DMS53 (cell line): ENCODE measurements around the gene SLC4A1.

ENCODE experiments used
- DNase-seq: peaks from one replicate; lab custom pipeline; 2025; lab: John Stamatoyannopoulos, UW

SLC4A1 gene

DNA sequence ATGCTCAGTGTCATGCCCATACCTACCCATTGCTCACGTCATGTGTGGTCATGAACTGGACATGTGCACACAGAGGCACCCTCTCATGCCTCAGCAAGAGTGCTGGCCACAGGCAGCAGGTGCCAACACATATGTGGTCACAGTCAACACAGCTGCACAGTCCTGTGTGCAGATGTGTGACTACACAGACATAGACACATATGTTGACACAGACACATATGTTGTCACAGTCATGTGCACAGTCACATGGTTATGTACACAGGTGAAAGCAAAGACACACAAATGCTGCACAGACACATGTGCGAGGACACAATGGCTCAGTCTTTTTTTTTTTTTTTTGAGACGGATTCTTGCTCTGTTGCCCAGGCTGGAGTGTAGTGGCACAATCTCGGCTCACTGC is 11.3 kb downstream of the SLC4A1 start:
- DNase-seq, result peak; percentile 31

DNA sequence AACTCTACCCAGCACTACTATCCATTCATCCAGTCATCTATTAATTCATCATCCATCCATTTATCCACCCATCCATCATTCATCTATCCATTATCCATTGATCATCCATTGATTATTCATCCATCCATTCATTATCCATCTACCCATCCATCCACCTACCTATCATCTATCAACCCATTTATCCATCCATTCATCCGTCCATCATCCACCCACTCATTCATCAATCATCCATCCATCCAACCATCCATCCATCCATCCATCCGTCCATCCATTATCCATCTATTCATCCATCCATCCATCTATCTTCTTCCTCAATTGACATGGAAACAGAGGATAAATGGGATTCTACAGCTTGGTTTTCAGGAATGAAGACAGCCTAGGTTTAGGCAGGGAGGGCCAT is 12.0 kb downstream of the SLC4A1 start:
- DNase-seq, result no peak

DNA sequence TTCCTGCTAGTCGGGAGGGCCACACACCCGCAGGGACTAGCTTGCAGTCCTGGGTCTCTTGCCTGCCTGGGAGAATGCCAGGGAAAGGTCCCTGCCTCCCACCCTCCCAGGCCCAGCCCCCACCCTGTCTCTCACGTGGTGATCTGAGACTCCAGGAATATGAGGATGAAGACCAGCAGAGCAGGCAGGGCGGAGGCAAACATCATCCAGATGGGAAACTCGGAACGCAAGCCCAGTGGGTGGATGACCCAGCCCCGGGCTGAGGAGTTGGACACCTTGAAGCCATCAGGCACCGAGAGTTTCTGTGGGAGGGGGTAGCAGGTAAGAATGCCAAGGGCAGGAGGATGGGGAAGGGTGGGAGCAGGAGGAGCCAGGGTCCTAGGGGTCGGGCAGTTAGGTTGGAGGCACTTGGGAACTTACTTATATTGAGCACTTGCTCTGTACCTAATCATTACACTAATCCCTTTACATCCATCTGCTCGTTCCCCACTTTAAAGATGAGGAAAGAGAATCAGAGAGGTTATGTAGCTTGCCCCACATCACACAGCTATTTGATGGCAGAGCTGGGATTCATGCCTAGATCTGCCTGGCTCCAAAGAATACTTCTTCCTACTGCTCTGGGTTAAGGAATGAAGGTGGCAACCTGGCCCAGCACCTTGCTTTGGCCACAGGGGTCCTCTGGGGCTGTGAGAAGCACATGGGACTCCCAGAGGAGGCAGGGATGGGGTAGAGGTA is 13.4 kb downstream of the SLC4A1 start:
- DNase-seq, result no peak

DNA sequence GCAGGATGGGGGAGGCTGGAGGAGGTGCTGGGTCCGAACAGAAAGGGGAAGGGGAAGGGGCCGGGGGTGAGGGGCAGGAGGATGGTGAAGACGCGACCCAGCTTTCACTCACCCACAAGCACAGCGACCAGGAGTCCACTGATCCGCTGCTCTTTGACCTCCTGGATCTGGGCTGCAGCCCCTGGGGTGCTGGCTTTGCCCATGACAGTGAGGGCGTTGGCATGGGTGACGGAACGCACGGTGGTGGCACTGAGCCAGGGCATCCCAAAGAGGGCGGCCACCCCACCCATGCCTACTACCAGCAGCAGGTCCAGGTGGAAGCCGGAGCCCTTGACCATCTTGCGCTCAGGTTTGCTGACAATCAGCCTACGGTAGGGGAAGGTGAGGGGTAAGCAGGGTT is 14.9 kb downstream of the SLC4A1 start:
- DNase-seq, result no peak

DNA sequence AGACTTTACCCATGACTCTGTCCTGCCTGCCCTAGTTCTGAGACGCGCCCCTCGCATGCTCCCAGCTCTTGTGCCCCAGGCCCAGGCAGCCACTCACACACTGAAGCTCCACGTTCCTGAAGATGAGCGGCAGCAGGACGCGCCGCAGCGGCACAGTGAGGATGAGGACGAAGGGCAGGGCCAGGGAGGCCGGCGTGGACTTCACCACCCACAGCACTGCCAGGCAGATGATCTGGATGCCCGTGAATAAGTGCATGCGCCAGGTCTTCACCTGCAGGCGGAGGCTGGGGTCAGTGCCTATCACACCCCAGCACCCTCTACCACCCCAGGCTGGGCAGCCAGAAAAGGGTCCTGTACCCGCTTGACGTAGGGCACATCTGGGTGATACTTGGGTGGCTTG is 16.9 kb downstream of the SLC4A1 start:
- DNase-seq, result no peak

DNA sequence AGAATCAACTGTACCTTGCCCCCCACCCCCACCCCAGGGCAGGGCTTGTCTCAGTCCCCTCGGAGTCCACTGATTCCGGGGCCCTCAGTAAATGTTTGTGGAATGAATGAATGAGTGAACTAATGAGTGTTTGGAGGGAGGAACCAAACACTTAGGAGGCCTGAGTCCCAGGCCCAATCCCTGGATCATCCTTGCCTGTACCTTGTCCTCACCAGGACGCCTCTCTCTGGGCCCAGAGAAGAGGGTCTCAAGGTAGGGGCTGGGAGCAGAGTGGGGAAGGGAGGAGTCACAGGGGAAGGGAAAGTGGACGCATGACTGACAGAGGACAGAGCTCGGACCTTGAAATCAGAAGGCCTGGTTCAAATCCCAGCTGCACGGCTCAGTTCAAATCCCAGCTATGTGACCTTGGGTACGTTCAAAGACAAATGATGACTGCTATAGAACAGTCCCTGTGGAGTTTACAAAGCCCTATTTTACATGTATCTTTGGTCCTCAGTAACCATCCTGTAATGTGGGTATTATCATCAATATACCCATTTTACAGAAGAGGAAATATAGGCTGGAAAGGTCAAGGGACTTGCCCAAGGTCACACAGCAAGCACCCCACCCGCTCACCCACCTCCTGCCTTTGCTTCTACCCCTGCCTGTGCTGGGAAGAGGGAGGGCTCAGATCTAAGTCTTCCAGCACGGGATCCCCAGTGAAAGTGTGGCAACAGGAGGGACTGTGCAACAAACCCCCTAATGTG is 18.3 kb downstream of the SLC4A1 start:
- DNase-seq, result no peak

DNA sequence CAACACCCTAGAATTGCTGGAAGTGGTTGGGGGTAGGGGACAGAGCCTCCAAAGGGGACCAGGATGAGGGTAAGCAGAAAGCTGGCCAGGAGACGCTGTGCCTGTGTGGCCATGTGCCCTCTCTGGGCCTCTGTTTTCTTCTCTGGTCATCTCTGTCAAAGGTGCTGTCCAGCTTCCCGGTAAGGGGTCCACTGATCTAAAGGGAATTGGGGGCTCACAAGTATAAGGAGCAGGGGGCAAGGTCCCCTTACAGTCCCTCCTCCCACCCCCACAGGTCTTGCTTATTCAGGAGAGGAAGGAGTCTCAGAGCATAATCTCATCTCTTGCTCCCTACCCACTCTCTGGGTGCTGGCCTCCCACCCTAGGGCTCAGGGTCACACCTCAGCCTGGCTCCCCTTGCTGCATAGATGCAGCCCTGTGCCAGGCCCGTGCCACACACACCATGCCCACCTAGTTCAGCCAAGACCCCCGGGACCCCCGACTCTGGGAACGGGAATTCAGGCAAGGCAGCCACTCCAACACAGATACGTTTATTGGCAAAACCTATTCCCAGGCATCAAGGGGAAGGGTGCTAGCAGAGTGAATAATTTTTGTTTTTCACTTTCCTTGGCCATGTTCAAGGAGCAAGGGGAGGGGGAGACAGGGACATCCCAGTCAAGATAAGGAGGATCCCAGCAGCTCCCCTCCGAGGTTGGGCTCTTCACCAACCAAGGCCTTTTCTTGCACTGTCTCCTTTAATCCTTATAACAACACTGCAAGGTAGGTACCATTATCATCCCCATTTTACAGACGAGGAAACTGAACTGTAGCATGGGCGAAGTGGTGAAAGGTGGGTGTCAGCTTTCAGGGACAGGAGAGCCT is 19.8 kb downstream of the SLC4A1 start:
- DNase-seq, result no peak

DNA sequence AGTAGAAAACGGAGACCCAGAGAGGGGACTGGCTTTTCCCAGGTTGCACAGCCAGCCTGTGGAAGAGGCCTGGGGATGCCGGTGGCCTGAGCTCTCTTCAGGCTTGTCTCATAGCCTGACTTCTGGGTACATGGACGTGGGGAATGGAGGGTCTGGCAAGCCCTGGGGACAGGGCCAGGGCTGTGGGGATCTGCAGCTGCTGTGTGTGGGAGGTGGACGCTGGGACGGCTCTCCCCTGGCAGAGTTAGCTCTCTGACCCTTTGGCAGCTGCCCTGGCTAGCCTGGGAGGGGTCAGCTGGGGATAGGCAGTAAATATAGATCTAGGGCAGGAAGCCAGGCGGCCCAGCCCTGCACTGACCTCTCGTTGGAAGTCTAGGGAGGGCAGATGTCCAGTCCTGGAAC is 20.5 kb downstream of the SLC4A1 start:
- no peak for DNase-seq

DNA sequence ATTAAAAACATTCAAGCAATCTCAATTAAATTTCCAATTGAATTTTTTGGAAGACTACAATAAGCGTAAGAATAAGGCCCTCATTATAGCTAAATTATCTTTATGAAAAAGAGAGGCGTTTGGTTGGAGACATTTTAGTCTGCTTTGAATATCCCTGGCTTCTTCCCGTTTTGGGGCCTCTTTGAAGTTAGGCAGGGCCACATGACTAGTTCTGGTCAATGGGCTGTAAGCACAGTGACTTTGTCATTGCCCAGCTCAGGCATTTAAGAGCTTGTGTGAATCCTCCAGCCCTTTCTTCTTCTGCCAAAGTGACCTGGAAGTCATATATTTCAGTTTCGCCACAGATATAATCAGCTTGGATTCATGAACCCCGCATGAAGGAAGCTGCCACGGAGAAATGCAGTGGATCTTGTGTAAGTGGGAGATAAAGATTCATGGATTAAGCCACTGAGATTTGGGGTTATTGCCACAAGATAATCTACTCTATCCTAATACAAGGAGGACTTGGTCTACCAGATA is 26.8 kb downstream of the SLC4A1 start:
- DNase-seq, result no peak

DNA sequence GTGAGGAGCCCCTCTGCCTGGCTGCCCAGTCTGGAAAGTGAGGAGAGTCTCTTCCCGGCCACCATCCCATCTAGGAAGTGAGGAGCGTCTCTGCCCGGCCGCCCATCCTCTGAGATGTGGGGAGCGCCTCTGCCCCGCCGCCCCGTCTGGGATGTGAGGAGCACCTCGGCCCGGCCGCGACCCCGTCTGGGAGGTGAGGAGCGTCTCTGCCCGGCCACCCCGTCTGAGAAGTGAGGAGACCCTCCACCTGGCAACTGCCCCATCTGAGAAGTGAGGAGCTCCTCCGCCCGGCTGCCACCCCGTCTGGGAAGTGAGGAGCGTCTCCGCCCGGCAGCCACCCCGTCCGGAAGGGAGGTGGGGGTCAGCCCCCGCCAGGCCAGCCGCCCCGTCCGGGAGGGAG is 30.0 kb downstream of the SLC4A1 start:
- peak; percentile 34 for DNase-seq

DNA sequence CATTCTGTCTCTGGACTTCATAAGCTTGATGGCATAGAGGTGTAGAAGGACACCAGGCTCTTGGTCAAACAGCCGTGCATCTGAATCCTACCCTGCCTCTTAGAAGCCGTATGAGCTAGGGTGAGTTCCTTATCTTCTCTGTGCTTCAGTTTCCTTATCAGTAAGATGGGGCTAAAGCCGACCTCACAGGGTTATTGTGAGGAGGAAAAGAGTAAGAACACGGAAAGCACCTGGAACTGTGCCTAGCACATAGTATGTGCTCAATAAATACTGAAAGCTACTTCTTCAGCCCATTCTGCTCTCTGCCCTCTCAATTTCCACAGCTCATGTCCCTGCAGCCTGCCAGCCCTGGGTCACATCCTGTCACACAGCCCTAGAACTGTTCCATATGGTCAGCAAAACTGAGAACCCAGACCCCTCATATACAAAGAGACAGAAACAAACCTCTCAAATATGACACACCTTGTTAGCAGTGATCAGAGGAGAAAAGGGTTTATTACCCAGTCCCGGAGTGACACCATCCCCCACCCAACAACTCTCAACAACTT is 31.4 kb downstream of the SLC4A1 start:
- no peak for DNase-seq

DNA sequence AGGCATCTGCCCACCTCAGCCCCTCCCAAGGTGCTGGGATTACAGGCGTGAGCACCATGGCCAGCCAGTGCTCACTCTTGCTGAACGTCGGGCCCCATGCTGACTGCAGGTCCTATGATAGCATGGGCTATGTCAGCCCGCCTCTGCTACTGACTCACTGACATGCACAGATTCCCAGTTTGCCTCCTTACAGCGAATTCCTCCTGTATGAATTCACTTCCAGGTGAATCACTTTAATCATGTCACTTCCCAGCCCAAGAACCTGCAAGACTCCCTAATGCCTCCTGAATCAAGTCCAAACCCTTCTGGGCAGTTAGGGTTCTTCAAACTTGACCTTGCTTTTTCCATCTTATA is 32.4 kb downstream of the SLC4A1 start:
- no peak for DNase-seq

DNA sequence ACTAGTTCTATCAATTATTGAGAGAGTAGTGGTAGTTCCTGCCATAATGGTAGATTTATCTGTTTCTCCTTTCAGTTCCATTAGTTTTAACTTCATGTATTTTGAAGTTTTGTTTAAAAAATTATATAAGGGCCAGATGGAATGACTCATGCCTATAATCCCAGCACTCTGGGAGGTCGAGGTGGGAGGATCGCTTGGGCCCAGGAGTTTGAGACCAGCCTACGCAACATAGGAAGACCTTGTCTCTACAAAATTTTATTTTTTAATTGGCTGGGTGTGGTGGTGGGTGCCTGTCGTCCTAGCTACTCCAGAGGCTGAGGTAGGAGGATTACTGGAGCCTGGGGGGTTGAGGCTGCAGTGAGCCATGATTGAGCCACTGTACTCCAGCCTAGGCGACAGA is 34.4 kb downstream of the SLC4A1 start:
- DNase-seq, result no peak

DNA sequence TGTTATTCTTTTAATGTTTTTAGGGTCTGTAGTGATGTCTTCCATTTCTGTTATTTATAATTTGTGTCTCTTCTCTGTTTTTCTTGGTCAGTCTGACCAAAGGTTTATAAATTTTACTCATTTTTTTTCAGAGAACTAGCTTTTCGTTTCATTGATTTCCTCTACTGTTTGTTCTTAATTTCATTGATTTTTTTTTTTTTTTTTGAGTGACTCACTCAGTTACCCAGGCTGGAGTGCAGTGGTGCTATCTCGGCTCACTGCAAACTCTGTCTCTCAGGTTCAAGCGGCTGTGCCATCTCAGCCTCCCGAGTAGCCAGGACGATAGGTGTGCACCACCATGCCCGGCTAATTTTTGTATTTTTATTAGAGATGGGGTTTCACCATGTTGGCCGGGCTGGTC is 35.9 kb downstream of the SLC4A1 start:
- no peak for DNase-seq

DNA sequence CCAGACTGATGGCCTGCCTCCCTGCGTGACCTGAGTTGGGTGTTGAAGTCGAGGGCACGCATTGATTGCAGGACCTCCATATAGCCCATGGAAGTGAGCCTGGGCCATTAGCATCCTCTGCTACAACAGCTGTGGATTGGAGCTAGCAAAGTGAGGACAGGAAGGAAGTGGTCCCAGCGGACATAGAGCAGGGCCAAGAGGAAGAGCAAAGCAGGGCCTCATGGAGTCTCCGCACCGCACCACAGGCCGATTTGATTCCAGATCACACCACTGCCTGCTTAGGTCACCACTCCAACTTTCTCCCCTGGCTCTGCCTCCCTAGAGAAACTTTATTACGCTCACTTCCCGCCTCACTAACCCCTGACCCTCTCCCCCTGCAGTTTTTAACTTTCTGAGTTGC is 37.8 kb downstream of the SLC4A1 start:
- no peak for DNase-seq

DNA sequence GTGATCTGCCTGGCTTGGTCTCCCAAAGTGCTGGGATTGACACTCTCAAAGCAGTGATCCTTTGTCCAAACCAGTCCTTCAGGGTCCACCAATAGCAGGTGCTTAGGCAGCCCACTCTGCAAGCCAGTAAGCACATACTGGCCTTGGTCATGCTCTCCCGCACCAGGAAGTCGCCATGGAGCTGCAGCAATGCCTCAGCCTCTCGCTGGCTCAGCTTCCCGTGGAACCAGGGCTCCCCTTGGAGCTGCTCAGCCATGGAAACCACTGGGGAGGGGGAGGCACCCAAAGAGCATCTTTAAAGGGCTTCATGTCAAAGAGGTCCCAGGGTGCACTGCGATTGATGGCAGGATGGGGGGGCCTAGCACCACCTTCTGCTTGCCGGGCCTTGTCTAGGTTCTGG is 38.8 kb downstream of the SLC4A1 start:
- DNase-seq, result no peak

DNA sequence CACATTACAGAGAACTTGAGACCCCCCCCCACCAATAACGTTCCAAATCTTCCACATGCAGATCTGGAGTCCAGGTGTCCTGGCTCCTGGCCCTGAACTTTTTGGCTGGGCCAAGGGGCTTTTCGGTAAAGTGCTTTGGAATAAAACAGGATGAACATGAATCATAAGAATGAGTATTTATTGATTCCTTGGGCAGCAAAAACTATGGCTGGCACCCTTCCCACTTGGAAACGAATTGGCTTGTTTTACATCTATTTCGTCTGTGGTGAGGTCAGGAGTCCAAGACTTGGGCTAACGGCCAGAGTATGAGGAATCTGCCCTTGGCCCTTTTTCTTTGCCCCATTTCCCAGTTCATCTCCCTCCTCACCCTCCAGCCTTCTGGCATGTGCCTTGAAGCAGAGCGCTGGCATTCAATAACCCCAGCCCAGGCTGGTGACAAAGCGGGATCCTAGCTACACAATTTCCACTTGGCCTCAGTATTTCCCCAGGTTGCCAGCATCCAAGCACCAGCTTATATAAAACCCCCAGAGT is 44.3 kb downstream of the SLC4A1 start:
- no peak for DNase-seq

DNA sequence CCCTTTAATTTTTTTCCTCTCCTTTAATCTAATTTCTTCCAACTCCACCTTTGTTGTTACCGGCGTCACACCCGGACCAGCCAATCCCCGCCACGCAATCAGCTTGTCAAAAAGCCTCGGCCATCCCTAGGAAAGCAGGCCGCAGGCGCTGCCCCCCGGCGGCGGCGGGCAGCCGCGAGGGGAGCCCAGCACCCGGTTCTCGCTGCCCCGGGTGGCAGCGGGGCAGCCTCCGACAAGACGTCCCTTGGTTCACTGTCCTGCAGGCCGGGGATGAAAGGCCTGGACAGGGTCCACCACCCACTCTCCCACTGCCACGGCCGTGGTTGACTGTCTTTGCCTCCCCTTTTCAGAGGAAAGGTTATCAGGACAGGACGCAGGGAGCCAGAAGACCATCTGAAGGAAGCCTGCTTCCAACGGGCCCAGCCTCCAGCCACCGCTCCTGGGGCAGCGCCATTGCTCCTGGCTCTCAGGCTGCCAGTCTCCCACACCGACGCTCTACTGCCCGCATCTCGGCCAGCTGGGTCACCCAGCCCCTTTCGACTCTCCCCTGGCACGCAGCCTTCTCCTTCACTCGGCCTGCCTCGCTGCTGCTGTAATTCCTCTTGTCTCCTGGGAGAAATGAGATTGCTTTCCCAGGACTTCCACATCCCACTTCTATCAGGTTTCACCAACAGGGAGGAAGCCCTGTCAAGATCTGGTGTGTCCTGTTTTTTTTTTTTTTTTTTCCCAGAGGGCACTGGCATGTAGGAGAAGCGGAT is 45.6 kb downstream of the SLC4A1 start:
- DNase-seq, result peak; percentile 76

DNA sequence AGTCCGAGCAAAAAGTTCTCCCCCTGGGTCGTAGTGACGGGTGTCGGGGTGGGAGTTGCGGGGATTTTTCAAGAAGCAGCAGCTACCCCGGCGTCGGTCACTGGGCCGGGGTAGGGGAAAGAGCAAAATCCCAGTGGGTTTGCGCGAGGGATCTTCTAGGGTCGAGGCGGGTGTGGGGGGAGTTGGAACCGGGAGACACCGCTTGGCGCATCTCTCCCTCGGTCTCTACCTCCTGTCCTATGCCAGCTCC is 46.1 kb downstream of the SLC4A1 start:
- no peak for DNase-seq

DNA sequence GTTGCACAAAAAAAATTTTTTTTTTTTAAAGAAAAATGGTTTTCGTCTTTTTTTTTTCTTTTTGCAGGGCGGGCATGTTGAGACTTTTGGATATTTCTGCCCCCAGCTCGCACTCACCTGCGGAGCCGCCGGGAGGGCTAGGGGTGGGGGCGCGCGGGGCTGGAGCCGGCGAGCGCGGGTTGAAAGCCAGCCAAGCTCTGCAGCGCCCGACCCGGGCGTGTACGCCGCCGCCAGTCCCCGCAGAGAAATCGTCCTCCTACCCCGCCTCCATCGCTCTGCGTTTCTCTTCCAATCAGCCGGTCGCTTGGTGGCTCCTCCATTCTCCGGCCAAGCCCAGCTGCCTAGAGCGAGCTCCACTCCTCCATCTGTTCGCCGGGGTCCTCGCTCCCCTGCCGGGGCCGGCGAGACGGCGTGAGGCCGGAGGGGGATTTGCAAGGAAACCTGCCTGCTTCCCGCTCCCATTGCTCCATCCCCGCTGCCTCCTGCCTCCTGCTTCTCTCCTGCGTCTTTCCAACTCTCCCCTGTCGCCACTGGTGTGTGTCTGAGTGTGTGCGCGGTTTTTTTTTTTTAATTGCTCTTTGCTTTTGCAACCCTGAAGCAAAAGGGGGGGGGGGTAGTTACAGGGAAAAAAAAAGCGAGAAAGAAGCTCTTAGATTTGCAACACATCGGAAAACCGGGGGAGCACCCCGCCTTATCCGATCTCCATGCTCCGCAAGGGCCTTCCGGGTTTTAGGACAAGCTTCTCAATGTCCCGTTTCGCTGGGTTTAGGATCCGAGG is 46.7 kb downstream of the SLC4A1 start:
- DNase-seq, result peak; percentile 91
